ENCODE results near the gene LPP. TPM values are rescaled to one million over a fixed set of nuclear protein-coding genes. Genes with fewer than 3 reads are reported as not detected.

The LPP gene
- total RNA-seq, 1 experiment from 2014 or later = 20.4 TPM

- Histone ChIP-seq H3K4me3 (ENCODE audit: low read length) (no peak overlapping the region), H3K4me1 (ENCODE audit: insufficient read depth, low read length) (peaks cover 22% of the 10 kb centered on the region), H3K4me2 (ENCODE audit: low read length) (peak overlapping the region; percentile 9; the same call in 1 of the 2 replicates), H3K9me2 (replicated peaks; ENCODE audit: low read length) (no peaks in the 10 kb centered on the region), H3K9ac (ENCODE audit: low read length) (no peak overlapping the region), H3K9me3 (ENCODE audit: low read length) (no peaks in the 10 kb centered on the region), H3F3A (ENCODE audit: low read length, unreplicated experiment) (no peaks in the 10 kb centered on the region), H2AFZ (ENCODE audit: low read length) (no peak overlapping the region), H3K79me2 (ENCODE audit: low read length) (no peaks in the 10 kb centered on the region), H3K27ac (ENCODE audit: low read length) (no peak overlapping the region), H3K27me3 (ENCODE audit: low read length) (no peaks in the 10 kb centered on the region), H3K36me3 (ENCODE audit: low read depth, low read length) (no peaks in the 10 kb centered on the region), H4K20me1 (ENCODE audit: low read length) (no peaks in the 10 kb centered on the region)
- DNase-seq (peak; percentile 61), ATAC-seq (peak; percentile 64)
- intact Hi-C loops (cut with micrococcal nuclease) = no loop called here
- POLR2A ChIA-PET (ENCODE audit: unreplicated experiment) = no interaction called here
- no TSS peak for BruUV-seq (replicated peaks)
- CTCF ChIA-PET = no interaction called here
- no peak for TF ChIP-seq EZH2 (IDR thresholded peaks at IDR 0.05; ENCODE audit: low read length, unreplicated experiment)
- no peak for TF ChIP-seq CTCF (conservative IDR thresholded peaks at IDR 0.05; ENCODE audit: low read depth, low read length)
- TF ChIP-seq EZH2phosphoT487 (IDR thresholded peaks at IDR 0.05; ENCODE audit: borderline replicate concordance, low read length) = no peak
Measured at GRCh38 chr3:188437926-188438325, 284.0 kb downstream of the LPP start.

GRCh38 chr3:188439080-188439479, 285.1 kb downstream of the LPP start:
- intact Hi-C loops (cut with micrococcal nuclease) = no loop called here
- H3K9me2 ChIP-seq (replicated peaks; ENCODE audit: low read length) = no peaks in the 10 kb centered on the region
- no peaks in the 10 kb centered on the region for H3K27me3 ChIP-seq (ENCODE audit: low read length)
- DNase-seq = no peak
- no peak for TF ChIP-seq CTCF (conservative IDR thresholded peaks at IDR 0.05; ENCODE audit: low read depth, low read length)
- no peak for TF ChIP-seq EZH2phosphoT487 (IDR thresholded peaks at IDR 0.05; ENCODE audit: borderline replicate concordance, low read length)
- H3K36me3 ChIP-seq (ENCODE audit: low read depth, low read length) = no peaks in the 10 kb centered on the region
- no peaks in the 10 kb centered on the region for H3F3A ChIP-seq (ENCODE audit: low read length, unreplicated experiment)
- no peaks in the 10 kb centered on the region for H4K20me1 ChIP-seq (ENCODE audit: low read length)
- BruUV-seq (replicated peaks) = no TSS peak
- H3K4me1 ChIP-seq (ENCODE audit: insufficient read depth, low read length) = peaks cover 20% of the 10 kb centered on the region; the same call in 1 of the 2 replicates
- ATAC-seq = no peak
- H2AFZ ChIP-seq (ENCODE audit: low read length) = no peak overlapping the region
- ChIA-PET POLR2A (ENCODE audit: unreplicated experiment) (interaction anchor here (0.6 kb wide), 1 partner anchor 578 kb away, joined by 3 read pairs; no protein-coding TSS in a partner anchor), CTCF (no interaction called here)
- no peak overlapping the region for H3K4me3 ChIP-seq (ENCODE audit: low read length)
- H3K27ac ChIP-seq (ENCODE audit: low read length) = no peak overlapping the region
- no peaks in the 10 kb centered on the region for H3K9me3 ChIP-seq (ENCODE audit: low read length)
- H3K79me2 ChIP-seq (ENCODE audit: low read length) = no peaks in the 10 kb centered on the region
- no peak overlapping the region for H3K9ac ChIP-seq (ENCODE audit: low read length)
- no peak overlapping the region for H3K4me2 ChIP-seq (ENCODE audit: low read length)

GRCh38 chr3:188440340-188440972, 286.5 kb downstream of the LPP start:
- no TSS peak for BruUV-seq (replicated peaks)
- H3K9me2 ChIP-seq (replicated peaks; ENCODE audit: low read length) = no peaks in the 10 kb centered on the region
- no peaks in the 10 kb centered on the region for H3K9me3 ChIP-seq (ENCODE audit: low read length)
- H3K79me2 ChIP-seq (ENCODE audit: low read length) = no peaks in the 10 kb centered on the region
- no peaks in the 10 kb centered on the region for H3K36me3 ChIP-seq (ENCODE audit: low read depth, low read length)
- H3K9ac ChIP-seq (ENCODE audit: low read length) = no peak overlapping the region
- intact Hi-C loops (cut with micrococcal nuclease) = no loop called here
- CTCF ChIA-PET = no interaction called here
- TF ChIP-seq CTCF (conservative IDR thresholded peaks at IDR 0.05; ENCODE audit: low read depth, low read length) (no peak), EZH2 (IDR thresholded peaks at IDR 0.05; ENCODE audit: low read length, unreplicated experiment) (no peak), EZH2phosphoT487 (IDR thresholded peaks at IDR 0.05; ENCODE audit: borderline replicate concordance, low read length) (no peak)
- H4K20me1 ChIP-seq (ENCODE audit: low read length) = no peaks in the 10 kb centered on the region
- DNase-seq (no peak), ATAC-seq (no peak)
- H2AFZ ChIP-seq (ENCODE audit: low read length) = no peak overlapping the region
- no peak overlapping the region for H3K27ac ChIP-seq (ENCODE audit: low read length)
- POLR2A ChIA-PET (ENCODE audit: unreplicated experiment) = no interaction called here
- no peak overlapping the region for H3K4me3 ChIP-seq (ENCODE audit: low read length)
- H3K4me2 ChIP-seq (ENCODE audit: low read length) = no peak overlapping the region
- no peaks in the 10 kb centered on the region for H3K27me3 ChIP-seq (ENCODE audit: low read length)
- H3F3A ChIP-seq (ENCODE audit: low read length, unreplicated experiment) = no peaks in the 10 kb centered on the region
- peaks cover 20% of the 10 kb centered on the region; the same call in 1 of the 2 replicates for H3K4me1 ChIP-seq (ENCODE audit: insufficient read depth, low read length)

Data from PC-3 (cell line).